ENCODE measurements around the gene MRM3.
"Not testable (repeated sequence)": the region's sequence is repeated elsewhere in the genome, so short reads cannot be mapped to it uniquely, and the experiment has no call there.

The MRM3 gene

DNA sequence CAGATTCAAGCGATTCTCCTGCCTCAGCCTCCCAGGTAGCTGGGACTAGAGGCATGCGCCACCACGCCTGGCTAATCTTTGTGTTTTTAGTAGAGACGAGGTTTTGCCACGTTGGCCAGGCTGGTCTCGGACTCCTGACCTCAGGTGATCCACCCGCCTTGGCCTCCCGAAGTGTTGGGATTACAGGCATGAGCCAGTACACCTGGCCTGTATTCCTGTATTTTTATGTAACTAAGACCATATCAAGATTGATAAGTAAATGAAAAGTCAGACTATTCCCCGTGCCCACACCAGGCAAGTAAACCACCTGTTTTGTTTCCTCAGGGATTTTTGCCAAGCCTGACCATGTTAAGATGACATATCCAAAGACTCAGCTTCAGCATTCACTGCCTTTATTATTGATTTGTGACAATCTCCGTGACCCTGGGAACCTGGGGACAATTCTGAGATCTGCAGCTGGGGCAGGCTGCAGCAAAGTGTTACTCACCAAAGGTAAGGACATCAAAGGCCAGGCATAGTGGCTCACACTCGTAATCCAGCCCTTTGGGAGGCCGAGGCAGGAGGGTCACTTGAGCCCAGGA, 5.6 kb downstream of the MRM3 start:
- no peak for DNase-seq (ENCODE audit: low read depth)
- TF ChIP-seq, protein P1, sequence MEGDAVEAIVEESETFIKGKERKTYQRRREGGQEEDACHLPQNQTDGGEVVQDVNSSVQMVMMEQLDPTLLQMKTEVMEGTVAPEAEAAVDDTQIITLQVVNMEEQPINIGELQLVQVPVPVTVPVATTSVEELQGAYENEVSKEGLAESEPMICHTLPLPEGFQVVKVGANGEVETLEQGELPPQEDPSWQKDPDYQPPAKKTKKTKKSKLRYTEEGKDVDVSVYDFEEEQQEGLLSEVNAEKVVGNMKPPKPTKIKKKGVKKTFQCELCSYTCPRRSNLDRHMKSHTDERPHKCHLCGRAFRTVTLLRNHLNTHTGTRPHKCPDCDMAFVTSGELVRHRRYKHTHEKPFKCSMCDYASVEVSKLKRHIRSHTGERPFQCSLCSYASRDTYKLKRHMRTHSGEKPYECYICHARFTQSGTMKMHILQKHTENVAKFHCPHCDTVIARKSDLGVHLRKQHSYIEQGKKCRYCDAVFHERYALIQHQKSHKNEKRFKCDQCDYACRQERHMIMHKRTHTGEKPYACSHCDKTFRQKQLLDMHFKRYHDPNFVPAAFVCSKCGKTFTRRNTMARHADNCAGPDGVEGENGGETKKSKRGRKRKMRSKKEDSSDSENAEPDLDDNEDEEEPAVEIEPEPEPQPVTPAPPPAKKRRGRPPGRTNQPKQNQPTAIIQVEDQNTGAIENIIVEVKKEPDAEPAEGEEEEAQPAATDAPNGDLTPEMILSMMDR (conservative IDR thresholded peaks at IDR 0.05; ENCODE audit: low read length), result no peak
- no peak overlapping the region for H3K4me3 ChIP-seq (ENCODE audit: low read length)

DNA sequence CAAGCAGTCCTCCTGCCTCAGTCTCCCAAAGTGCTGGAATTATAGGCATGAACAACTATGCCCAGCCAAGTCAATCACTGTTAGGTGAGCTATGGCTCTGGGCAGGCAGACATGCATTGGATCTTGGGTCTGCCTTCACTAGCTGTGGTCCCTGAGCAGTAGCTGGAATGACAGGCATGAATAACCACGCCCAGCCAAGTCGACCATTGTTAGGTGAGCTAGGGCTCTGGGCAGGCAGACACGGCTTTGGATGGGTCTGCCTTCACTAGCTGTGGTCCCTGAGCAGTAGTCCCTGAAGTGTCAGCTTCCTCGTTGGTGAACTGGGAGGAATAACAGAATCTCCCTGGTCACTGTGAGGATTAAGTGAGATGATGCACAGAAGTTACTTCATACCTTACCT, 6.4 kb downstream of the MRM3 start:
- no peak for DNase-seq (ENCODE audit: low read depth)

DNA sequence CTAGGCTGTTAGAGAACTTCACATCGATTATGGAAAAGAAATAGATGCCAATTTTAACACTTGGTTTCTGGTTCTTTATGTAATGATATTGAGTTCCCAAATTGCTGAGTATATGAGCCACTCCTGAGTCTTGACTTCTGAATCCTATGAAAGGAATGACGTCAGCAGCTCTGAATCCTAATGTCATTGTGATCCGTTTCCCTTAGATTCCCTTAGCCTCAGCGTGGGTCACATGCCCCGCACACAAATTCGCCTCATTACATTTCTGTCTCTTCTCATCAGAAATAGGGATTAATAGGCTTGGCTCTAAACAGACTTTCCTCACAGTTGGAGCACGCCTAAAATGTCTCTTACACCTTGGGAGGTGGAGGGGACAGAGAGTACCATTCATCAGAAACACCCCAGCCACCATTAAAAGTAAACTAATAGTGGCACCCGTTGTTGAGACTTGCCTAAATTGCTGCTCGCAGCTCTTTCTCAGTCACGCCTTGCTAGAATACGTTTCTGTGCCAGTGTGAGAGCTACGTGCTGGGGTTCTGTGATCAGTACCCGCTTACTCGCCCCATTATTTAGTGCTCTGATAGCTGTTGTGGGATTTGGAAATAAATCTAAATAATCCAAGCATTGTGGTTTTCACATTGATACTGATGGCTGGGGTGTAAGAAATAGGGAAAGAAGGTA, 7.1 kb downstream of the MRM3 start:
- TF ChIP-seq, protein P1 (conservative IDR thresholded peaks at IDR 0.05; ENCODE audit: low read length), result no peak
- DNase-seq (ENCODE audit: low read depth), result no peak
- no peak overlapping the region for H3K4me3 ChIP-seq (ENCODE audit: low read length)

More for the DNA sequence above, 6.4 kb downstream of the MRM3 start:
- no peak overlapping the region for H3K4me3 ChIP-seq (ENCODE audit: low read length)
- TF ChIP-seq, protein P1 (conservative IDR thresholded peaks at IDR 0.05; ENCODE audit: low read length), result no peak

DNA sequence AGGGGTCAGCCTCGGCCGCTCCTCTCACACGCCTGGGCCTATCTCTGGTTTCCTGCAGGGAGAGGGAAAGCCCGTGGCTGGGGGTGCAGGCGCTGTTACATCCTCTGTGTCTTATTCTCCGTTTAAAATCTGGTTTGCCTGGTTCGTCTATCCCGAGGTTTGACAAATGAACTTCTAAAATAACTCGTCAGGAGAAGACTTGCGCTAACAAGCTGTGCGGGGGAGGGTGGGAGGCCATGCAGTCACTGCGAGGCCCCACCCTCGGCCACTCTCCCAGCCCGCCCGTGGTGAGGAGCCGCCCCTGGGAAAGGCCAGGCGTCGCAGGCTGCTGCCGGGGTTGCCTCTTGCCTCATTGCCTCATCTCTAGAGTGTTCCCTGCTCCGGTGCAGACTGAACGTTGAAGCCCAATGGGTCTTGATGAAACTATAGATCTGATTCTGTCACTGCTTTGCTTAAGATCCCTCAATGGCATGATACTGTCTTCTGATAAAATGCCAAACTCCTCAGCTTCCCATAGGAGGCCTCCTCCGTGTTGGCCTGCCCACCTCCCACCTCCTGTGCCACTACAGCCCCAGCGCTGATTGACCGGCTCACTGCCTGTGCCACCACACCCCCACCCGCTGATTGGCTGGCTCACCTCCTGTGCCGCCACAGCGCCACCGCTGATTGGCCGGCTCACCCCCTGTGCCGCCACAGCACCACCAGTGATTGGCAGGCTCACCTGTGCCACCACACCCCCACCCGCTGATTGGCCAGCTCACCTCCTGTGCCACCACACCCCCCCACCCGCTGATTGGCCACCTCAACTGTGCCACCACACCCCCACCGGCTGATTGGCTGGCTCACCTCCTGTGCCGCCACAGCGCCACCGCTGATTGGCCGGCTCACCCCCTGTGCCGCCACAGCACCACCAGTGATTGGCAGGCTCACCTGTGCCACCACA, 8.0 kb downstream of the MRM3 start:
- not testable (repeated sequence) for H3K4me3 ChIP-seq (ENCODE audit: low read length); DNase-seq (ENCODE audit: low read depth)

DNA sequence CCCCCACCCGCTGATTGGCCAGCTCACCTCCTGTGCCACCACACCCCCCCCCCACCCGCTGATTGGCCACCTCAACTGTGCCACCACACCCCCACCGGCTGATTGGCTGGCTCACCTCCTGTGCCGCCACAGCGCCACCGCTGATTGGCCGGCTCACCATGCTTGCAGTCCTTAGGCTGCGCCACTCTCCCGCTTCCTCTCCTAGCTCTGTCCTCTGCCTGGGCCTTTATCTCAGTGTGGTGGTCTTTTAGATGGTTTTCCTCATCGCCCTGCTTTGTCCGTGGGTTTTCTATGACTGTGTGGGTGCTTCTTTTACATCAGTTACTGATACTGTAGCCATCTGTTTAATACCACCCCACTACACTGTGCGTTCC, 8.7 kb downstream of the MRM3 start:
- H3K4me3 ChIP-seq (ENCODE audit: low read length), result not testable (repeated sequence)

DNA sequence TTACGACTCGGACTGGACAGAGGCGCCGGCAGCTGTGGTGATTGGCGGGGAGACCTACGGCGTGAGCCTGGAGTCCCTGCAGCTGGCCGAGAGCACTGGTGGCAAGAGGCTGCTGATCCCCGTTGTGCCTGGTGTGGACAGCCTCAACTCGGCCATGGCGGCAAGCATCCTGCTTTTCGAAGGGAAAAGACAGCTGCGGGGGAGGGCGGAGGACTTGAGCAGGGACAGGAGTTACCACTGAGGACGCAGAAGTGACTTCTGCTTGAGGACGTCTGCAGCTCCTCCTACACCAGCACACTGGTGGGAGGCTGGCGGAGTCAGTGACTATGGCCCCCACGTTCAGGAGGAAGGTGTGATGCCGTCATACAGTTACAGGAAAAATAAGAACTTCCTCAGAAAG, 9.7 kb downstream of the MRM3 start:
- DNase-seq (ENCODE audit: low read depth), result no peak
- TF ChIP-seq, protein P1 (conservative IDR thresholded peaks at IDR 0.05; ENCODE audit: low read length), result no peak
- no peak overlapping the region for H3K4me3 ChIP-seq (ENCODE audit: low read length)

More for the DNA sequence above, 8.7 kb downstream of the MRM3 start:
- not testable (repeated sequence) for DNase-seq (ENCODE audit: low read depth)

DNA sequence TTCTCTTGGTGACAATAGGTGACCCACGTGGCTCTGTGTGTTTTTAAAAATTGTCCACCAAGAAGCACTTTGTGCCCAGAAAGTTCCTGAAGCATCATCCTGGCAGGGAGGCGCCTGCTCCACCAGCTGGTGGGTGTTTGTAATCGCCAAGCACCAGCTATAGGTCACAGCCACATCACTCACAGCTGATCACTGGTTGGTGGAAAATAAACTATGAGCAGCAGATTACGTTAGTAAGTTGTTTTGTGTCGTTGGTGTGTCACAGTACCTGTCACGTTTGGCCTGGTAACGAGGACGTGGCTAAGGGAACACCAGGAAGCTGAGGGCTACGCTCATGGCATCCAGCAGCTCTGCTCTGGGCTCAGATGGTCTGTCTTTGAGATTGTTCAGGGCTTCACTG, 10.1 kb downstream of the MRM3 start:
- DNase-seq (ENCODE audit: low read depth), result no peak
- no peak overlapping the region for H3K4me3 ChIP-seq (ENCODE audit: low read length)
- TF ChIP-seq, protein P1 (conservative IDR thresholded peaks at IDR 0.05; ENCODE audit: low read length), result no peak

DNA sequence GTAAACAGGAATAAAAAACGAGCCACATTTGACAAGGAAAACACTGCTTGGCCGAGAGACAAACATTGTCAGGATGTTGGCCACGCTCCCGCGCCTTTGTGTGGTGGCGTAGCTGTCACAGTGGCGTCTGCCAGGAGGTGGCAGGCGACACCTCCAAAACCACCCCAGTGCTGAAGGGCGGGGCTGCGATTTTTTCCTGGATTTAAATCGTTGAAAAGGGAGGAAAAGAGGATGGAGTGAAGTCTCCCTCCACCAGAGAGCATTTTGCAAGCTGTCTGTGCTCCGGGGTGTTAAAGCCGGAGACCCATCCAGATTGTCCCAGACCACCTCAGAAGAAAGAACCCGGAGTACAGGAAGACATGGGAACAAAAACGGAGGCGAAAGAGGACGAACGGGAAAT, 12.7 kb downstream of the MRM3 start:
- TF ChIP-seq, protein P1 (conservative IDR thresholded peaks at IDR 0.05; ENCODE audit: low read length), result peak; percentile 79
- DNase-seq (ENCODE audit: low read depth), result peak; percentile 79

More for the DNA sequence above, 12.7 kb downstream of the MRM3 start:
- peak overlapping the region; percentile 25 for H3K4me3 ChIP-seq (ENCODE audit: low read length)

Data from AG10803 (cell line).